ENCODE results near the gene CCSER2. TPM values are rescaled to one million over a fixed set of nuclear protein-coding genes. Genes with fewer than 3 reads are reported as not detected.

Gene CCSER2
- polyA plus RNA-seq, 1 of the 3 experiments (the other 2 are of a cell fraction): 8.5 TPM

DNA sequence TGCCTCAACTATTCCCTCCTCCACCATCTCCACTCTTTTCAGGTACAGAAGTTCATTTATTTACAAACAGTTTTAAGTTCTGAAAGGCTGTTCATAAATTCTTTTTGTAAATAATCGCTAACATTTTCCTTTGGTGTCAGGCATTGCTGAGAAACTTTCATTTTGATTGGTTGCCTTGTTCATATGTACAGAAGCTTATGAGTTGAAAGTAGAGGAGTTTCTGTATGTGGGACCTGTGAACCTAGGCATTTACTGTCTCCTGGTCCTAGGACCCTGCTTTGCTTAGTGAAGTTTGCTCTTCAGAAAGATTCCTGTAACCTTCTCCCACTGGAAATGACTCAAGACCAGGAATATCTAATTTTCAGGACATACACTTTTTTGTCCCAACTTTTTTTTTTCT lies 30.4 kb downstream of the CCSER2 start (continued):
- no peak for TF ChIP-seq EP300 (IDR thresholded peaks at IDR 0.05; ENCODE audit: borderline replicate concordance in 1 of 2, low read depth in 1 of 2, low read length in 1 of 2)

DNA sequence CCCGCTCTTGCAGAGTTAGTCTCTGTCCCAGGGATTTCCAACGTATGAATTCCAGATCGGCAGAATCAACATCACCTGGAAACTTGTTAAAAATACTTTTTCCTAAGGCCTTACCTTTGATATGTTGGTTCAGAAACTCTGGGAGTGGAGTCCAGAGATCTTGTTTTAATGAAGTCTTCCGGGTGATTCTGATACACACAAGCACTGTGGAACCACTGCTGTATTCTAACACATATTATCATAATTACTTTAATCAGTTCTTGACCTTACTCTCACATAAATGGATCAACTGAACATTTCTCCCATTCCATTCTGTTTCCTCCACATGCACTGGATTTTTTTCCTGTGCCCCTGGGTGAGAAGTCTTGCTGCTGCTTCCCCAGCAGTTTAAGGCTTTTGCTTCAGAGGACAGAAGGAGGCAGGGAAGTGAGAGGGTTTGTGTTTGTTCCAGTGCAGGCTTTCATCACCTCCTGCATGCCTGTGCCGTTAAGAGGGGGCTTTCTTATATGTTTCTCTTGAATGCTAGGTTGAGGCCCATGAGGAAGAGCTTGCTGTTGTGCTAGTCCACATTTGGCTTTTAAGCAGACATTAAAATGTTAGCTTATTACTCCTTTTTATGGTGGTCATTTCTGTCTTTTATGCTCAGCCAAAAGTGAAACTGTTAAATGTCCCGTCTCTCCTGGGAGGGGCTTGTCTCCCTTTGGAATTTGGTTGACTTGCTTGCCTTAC lies 32.4 kb downstream of the CCSER2 start:
- Histone ChIP-seq H3K27me3 (ENCODE audit: insufficient read depth) (no peaks in the 10 kb centered on the region), H3K9ac (no peak overlapping the region), H3K79me2 (ENCODE audit: insufficient read depth) (peaks cover 93% of the 10 kb centered on the region), H3K9me2 (no peaks in the 10 kb centered on the region), H2AFZ (ENCODE audit: low read depth) (no peak overlapping the region), H3K4me1 (ENCODE audit: control insufficient read depth in 1 of 2, insufficient read depth in 2 of 2, low read depth in 1 of 2, low read length in 1 of 2) (peaks cover 0 to 3% of the 10 kb centered on the region in 2 experiments; a peak in 2 of 4 replicates), H3K4me3 (ENCODE audit: low read depth in 2 of 2, low read length in 1 of 2) (no peak overlapping the region), H3F3A (replicated peaks; ENCODE audit: insufficient read depth) (no peaks in the 10 kb centered on the region), H3K4me2 (peak overlapping the region; percentile 38), H3K27ac (ENCODE audit: low read depth in 2 of 2, low read length in 1 of 2) (no peak overlapping the region; a peak in 1 of 4 replicates), H4K20me1 (ENCODE audit: insufficient read depth) (peaks cover 61% of the 10 kb centered on the region), H3K9me3 (no peaks in the 10 kb centered on the region), H3K36me3 (replicated peaks in 1 of 2; ENCODE audit: control insufficient read depth in 1 of 2, insufficient read depth in 2 of 2, low read length in 1 of 2) (no peaks in the 10 kb centered on the region)
- DNase-seq: no peak
- ChIA-PET CTCF (interaction anchor here (1.0 to 3.0 kb wide), 3 partner anchors 8 to 177 kb away, joined by 3 to 12 read pairs (median 5); no protein-coding TSS in a partner anchor), POLR2A (no interaction called here)
- 76% methylated on average over 6 of the region's 6 CpGs for WGBS (ENCODE audit: low lambda C conversion rate)
- TF ChIP-seq, protein P1, sequence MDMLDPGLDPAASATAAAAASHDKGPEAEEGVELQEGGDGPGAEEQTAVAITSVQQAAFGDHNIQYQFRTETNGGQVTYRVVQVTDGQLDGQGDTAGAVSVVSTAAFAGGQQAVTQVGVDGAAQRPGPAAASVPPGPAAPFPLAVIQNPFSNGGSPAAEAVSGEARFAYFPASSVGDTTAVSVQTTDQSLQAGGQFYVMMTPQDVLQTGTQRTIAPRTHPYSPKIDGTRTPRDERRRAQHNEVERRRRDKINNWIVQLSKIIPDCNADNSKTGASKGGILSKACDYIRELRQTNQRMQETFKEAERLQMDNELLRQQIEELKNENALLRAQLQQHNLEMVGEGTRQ (IDR thresholded peaks at IDR 0.05; ENCODE audit: borderline replicate concordance, low read depth, low read length): no peak
- TF ChIP-seq POLR2AphosphoS5 (IDR thresholded peaks at IDR 0.05; ENCODE audit: low read depth, low read length) (no peak), ELF1 (IDR thresholded peaks at IDR 0.05) (no peak), GATA2 (CRISPR knock-in tag; IDR thresholded peaks at IDR 0.05) (no peak), NFIC (IDR thresholded peaks at IDR 0.05; ENCODE audit: borderline replicate concordance) (no peak), TEAD4 (IDR thresholded peaks at IDR 0.05; ENCODE audit: borderline replicate concordance, insufficient read depth) (no peak), YY1 (IDR thresholded peaks at IDR 0.05; ENCODE audit: low read depth) (no peak), RFX5 (IDR thresholded peaks at IDR 0.05; ENCODE audit: low read length) (no peak), RXRA (IDR thresholded peaks at IDR 0.05; ENCODE audit: borderline replicate concordance, low read depth) (no peak)
- TF ChIP-seq, protein P2, sequence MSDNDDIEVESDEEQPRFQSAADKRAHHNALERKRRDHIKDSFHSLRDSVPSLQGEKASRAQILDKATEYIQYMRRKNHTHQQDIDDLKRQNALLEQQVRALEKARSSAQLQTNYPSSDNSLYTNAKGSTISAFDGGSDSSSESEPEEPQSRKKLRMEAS (IDR thresholded peaks at IDR 0.05; ENCODE audit: low read depth): no peak
- TF ChIP-seq, protein P3, sequence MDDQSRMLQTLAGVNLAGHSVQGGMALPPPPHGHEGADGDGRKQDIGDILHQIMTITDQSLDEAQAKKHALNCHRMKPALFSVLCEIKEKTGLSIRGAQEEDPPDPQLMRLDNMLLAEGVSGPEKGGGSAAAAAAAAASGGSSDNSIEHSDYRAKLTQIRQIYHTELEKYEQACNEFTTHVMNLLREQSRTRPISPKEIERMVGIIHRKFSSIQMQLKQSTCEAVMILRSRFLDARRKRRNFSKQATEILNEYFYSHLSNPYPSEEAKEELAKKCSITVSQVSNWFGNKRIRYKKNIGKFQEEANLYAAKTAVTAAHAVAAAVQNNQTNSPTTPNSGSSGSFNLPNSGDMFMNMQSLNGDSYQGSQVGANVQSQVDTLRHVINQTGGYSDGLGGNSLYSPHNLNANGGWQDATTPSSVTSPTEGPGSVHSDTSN (IDR thresholded peaks at IDR 0.05): no peak
- TF ChIP-seq, protein P4, sequence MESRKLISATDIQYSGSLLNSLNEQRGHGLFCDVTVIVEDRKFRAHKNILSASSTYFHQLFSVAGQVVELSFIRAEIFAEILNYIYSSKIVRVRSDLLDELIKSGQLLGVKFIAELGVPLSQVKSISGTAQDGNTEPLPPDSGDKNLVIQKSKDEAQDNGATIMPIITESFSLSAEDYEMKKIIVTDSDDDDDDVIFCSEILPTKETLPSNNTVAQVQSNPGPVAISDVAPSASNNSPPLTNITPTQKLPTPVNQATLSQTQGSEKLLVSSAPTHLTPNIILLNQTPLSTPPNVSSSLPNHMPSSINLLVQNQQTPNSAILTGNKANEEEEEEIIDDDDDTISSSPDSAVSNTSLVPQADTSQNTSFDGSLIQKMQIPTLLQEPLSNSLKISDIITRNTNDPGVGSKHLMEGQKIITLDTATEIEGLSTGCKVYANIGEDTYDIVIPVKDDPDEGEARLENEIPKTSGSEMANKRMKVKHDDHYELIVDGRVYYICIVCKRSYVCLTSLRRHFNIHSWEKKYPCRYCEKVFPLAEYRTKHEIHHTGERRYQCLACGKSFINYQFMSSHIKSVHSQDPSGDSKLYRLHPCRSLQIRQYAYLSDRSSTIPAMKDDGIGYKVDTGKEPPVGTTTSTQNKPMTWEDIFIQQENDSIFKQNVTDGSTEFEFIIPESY (IDR thresholded peaks at IDR 0.05; ENCODE audit: borderline replicate concordance, low read depth): no peak

Measured in SK-N-SH (cell line).